GM19455 (cell line): ENCODE data around the gene DPEP3.
"Not testable (repeated sequence)": the region's sequence is repeated elsewhere in the genome, so short reads cannot be mapped to it uniquely, and the experiment has no call there.

Source experiments
- ATAC-seq: cut with Tn5 transposase; IDR thresholded peaks from one replicate; pipeline ENCODE4 v1.9.1; 2021; ENCODE audit not compliant: unreplicated experiment

Gene DPEP3

GRCh38 chr16:67993207-67994039, 13.1 kb upstream of the DPEP3 start:
- ATAC-seq = peak; percentile 74

GRCh38 chr16:67992661-67993206, 12.4 kb upstream of the DPEP3 start:
- peak; percentile 16 for ATAC-seq

GRCh38 chr16:67990018-67990386, 9.7 kb upstream of the DPEP3 start:
- ATAC-seq = no peak

- ATAC-seq = no peak
These were observed 9.2 kb upstream of the DPEP3 start for GRCh38 chr16:67989322-67990017.

GRCh38 chr16:67988675-67989074, 8.4 kb upstream of the DPEP3 start:
- no peak for ATAC-seq

- ATAC-seq = no peak
These were observed 7.3 kb upstream of the DPEP3 start for GRCh38 chr16:67987460-67988160.

GRCh38 chr16:67986949-67987348, 6.7 kb upstream of the DPEP3 start:
- no peak for ATAC-seq

GRCh38 chr16:67982011-67982696, 1.9 kb upstream of the DPEP3 start:
- ATAC-seq = no peak

GRCh38 chr16:67977469-67978227, 2.7 kb downstream of the DPEP3 start:
- no peak for ATAC-seq

- ATAC-seq = no peak
These were observed 3.3 kb downstream of the DPEP3 start for GRCh38 chr16:67977005-67977404.

GRCh38 chr16:67976205-67976604, 4.1 kb downstream of the DPEP3 start:
- no peak for ATAC-seq

GRCh38 chr16:67975321-67976105, 4.8 kb downstream of the DPEP3 start:
- no peak for ATAC-seq

- not testable (repeated sequence) for ATAC-seq
These were observed 8.0 kb downstream of the DPEP3 start for GRCh38 chr16:67972285-67972684.

GRCh38 chr16:67971111-67971510, 9.2 kb downstream of the DPEP3 start:
- ATAC-seq = no peak

- no peak for ATAC-seq
These were observed 10.9 kb downstream of the DPEP3 start for GRCh38 chr16:67969254-67970039.

- peak; percentile 74 for ATAC-seq
These were observed 11.7 kb downstream of the DPEP3 start, which contains the start of gene SLC12A4 for GRCh38 chr16:67968400-67969253. Gene SLC12A4 (minus strand): TSS chr16:67968637. CDS start chr16:67968553, 84 bp downstream.

GRCh38 chr16:67967958-67968399, 12.3 kb downstream of the DPEP3 start:
- peak; percentile 28 for ATAC-seq
